Suprapubic skin (tissue), 4 donors: Measurements from ENCODE around the gene OGFOD1. TPM values are rescaled to one million over a fixed set of nuclear protein-coding genes. Genes with fewer than 3 reads are reported as not detected.

Experiments used
- DNase-seq, 2 donors: peaks; one replicate each; pipeline ENCODE4 v3.0.0-alpha.2; 2019; ENCODE audit warnings: low spot score in 2 of 2
- H3K27ac ChIP-seq: fragments of 200-600 bp; sonication (generic); one replicate; pipeline ENCODE4 v1.5.1; 2019
- H3K27me3 ChIP-seq: fragments of 200-600 bp; sonication (generic); one replicate; pipeline ENCODE4 v1.5.1; 2019
- H3K36me3 ChIP-seq: fragments of 200-600 bp; sonication (generic); one replicate; pipeline ENCODE4 v1.5.1; 2019
- H3K4me1 ChIP-seq: fragments of 200-600 bp; sonication (generic); one replicate; pipeline ENCODE4 v1.5.1; 2019
- H3K4me3 ChIP-seq: fragments of 200-600 bp; sonication (generic); one replicate; pipeline ENCODE4 v1.5.1; 2019; ENCODE audit warnings: mild to moderate bottlenecking
- H3K9me3 ChIP-seq: fragments of 200-600 bp; sonication (generic); one replicate; pipeline ENCODE4 v1.5.1; 2019
- EP300 ChIP-seq: sonication (generic); formaldehyde crosslinking; IDR thresholded peaks from one replicate; pipeline ENCODE4 v1.6.1; 2017; ENCODE audit warnings: antibody characterized with exemption
- POLR2A ChIP-seq, 2 donors: fragments of 450-650 bp; IDR thresholded peaks; one replicate each; pipeline ENCODE4 v1.6.1; 2017; ENCODE audit warnings: antibody characterized with exemption in 2 of 2, mild to moderate bottlenecking in 2 of 2, moderate library complexity in 2 of 2
- POLR2AphosphoS5 ChIP-seq, 3 donors: sonication (generic); formaldehyde crosslinking; IDR thresholded peaks; one replicate each; pipeline ENCODE4 v1.6.1; 2017; ENCODE audit warnings: antibody characterized with exemption in 3 of 3
- WGBS: methylation state at CpG from one replicate; pipeline ENCODE4 v1.1.5; 2018; 5-methylcytosine and 5-hydroxymethylcytosine counted together
- total RNA-seq, 4 donors: library from RNA; depleted of rRNA; stranded (reverse); fragments of >200 nt; gene quantifications; one replicate each; pipeline ENCODE4 v1.1.0, GENCODE V29; 2016
- TF ChIP-seq, protein P1 (sequence below), 2 donors: fragments of 200-600 bp in 1 of 2; fragments of 450-650 bp in 1 of 2; sonication (generic) in 1 of 2; IDR thresholded peaks; one replicate each; pipeline ENCODE4 v1.5.1; 2016 to 2019; ENCODE audit warnings: antibody characterized with exemption in 2 of 2, mild to moderate bottlenecking in 1 of 2, moderate library complexity in 1 of 2

OGFOD1 gene
- total RNA-seq, 4 donors from 2014 or later: 23.8 to 31.9 (median 25.8) TPM

GRCh38 chr16:56462064-56462796, 10.9 kb downstream of the OGFOD1 start:
- Histone ChIP-seq H3K36me3 (peaks cover 79% of the 10 kb centered on the region), H3K4me1 (no peaks in the 10 kb centered on the region), H3K9me3 (no peaks in the 10 kb centered on the region), H3K27ac (no peak overlapping the region), H3K27me3 (no peaks in the 10 kb centered on the region), H3K4me3 (no peak overlapping the region)
- 85% methylated on average over 3 of the region's 3 CpGs for WGBS
- TF ChIP-seq POLR2A (IDR thresholded peaks at IDR 0.05) (no peak), EP300 (no peak), POLR2AphosphoS5 (IDR thresholded peaks at IDR 0.05) (no peak)
- TF ChIP-seq, protein P1, sequence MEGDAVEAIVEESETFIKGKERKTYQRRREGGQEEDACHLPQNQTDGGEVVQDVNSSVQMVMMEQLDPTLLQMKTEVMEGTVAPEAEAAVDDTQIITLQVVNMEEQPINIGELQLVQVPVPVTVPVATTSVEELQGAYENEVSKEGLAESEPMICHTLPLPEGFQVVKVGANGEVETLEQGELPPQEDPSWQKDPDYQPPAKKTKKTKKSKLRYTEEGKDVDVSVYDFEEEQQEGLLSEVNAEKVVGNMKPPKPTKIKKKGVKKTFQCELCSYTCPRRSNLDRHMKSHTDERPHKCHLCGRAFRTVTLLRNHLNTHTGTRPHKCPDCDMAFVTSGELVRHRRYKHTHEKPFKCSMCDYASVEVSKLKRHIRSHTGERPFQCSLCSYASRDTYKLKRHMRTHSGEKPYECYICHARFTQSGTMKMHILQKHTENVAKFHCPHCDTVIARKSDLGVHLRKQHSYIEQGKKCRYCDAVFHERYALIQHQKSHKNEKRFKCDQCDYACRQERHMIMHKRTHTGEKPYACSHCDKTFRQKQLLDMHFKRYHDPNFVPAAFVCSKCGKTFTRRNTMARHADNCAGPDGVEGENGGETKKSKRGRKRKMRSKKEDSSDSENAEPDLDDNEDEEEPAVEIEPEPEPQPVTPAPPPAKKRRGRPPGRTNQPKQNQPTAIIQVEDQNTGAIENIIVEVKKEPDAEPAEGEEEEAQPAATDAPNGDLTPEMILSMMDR (IDR thresholded peaks at IDR 0.05): no peak
- DNase-seq: no peak

- no peaks in the 10 kb centered on the region for H3K4me1 ChIP-seq
- H3K36me3 ChIP-seq: peaks cover 82% of the 10 kb centered on the region
- no peaks in the 10 kb centered on the region for H3K9me3 ChIP-seq
- no peak for DNase-seq
- H3K27me3 ChIP-seq: no peaks in the 10 kb centered on the region
- WGBS: 92% methylated on average over 6 of the region's 6 CpGs
- TF ChIP-seq POLR2AphosphoS5 (IDR thresholded peaks at IDR 0.05) (no peak), EP300 (no peak), POLR2A (IDR thresholded peaks at IDR 0.05) (no peak)
- TF ChIP-seq, protein P1 (IDR thresholded peaks at IDR 0.05): no peak
- H3K4me3 ChIP-seq: no peak overlapping the region
- no peak overlapping the region for H3K27ac ChIP-seq
These were observed 11.8 kb downstream of the OGFOD1 start for GRCh38 chr16:56463153-56463552.

DNA sequence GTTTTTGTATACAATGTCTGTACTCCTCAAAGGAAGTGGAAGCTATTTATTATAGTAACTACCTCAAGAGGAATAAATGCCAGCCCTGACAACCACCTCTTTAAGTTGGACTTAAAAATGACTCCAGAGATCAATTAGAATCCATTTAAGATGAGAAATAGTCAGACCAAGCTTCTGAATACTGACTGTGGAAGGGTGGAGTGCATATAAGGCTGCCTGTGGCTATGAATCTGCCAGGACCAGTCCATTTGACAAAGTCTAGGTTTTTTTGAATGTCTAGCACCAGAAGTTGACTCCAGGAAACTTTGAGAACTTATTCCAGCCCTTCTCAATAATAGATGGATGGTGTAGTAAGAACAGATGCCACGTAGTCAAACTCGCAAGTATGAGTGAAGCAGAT, 15.0 kb downstream of the OGFOD1 start:
- H3K36me3 ChIP-seq: peaks cover 88% of the 10 kb centered on the region

DNA sequence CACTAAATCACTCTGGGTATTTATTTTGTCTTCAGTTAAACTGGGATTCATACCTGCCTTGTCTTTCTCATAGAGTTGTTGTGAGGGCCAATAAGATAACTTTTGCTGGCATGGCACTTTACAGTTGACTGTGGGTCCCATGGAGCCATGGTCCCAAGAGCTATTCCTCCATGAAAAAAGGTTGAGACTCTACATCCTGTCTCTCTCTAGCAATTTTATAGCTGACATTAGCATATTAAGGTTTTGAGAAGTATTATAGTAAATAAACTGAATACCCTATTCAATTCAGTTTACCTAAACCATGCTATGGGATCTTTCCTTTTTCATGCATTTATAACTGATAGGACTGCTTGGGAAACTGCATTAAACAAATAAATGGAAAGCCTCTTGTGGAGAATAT, 17.4 kb downstream of the OGFOD1 start:
- no peaks in the 10 kb centered on the region for H3K9me3 ChIP-seq
- no peak for DNase-seq
- peaks cover 94% of the 10 kb centered on the region for H3K36me3 ChIP-seq
- H3K27me3 ChIP-seq: no peaks in the 10 kb centered on the region
- H3K4me1 ChIP-seq: peaks cover 9% of the 10 kb centered on the region
- no peak for TF ChIP-seq POLR2AphosphoS5 (IDR thresholded peaks at IDR 0.05)
- TF ChIP-seq POLR2A (IDR thresholded peaks at IDR 0.05): no peak
- no peak for TF ChIP-seq EP300
- TF ChIP-seq, protein P1 (IDR thresholded peaks at IDR 0.05): no peak
- H3K27ac ChIP-seq: no peak overlapping the region
- no peak overlapping the region for H3K4me3 ChIP-seq

More for the DNA sequence above, 15.0 kb downstream of the OGFOD1 start:
- WGBS: 90% methylated on average over 2 of the region's 2 CpGs
- no peak overlapping the region for H3K27ac ChIP-seq
- TF ChIP-seq, protein P1 (IDR thresholded peaks at IDR 0.05): no peak
- no peak for TF ChIP-seq POLR2AphosphoS5 (IDR thresholded peaks at IDR 0.05)
- no peak for TF ChIP-seq EP300
- TF ChIP-seq POLR2A (IDR thresholded peaks at IDR 0.05): no peak
- H3K9me3 ChIP-seq: no peaks in the 10 kb centered on the region
- H3K27me3 ChIP-seq: no peaks in the 10 kb centered on the region
- peaks cover 9% of the 10 kb centered on the region for H3K4me1 ChIP-seq
- DNase-seq: no peak
- H3K4me3 ChIP-seq: no peak overlapping the region

- no peaks in the 10 kb centered on the region for H3K27me3 ChIP-seq
- DNase-seq: no peak
- 81% methylated on average over 7 of the region's 7 CpGs for WGBS
- no peak overlapping the region for H3K27ac ChIP-seq
- H3K36me3 ChIP-seq: peaks cover 91% of the 10 kb centered on the region
- TF ChIP-seq, protein P1 (IDR thresholded peaks at IDR 0.05): no peak
- no peak for TF ChIP-seq POLR2AphosphoS5 (IDR thresholded peaks at IDR 0.05)
- TF ChIP-seq POLR2A (IDR thresholded peaks at IDR 0.05): no peak
- TF ChIP-seq EP300: no peak
- no peaks in the 10 kb centered on the region for H3K9me3 ChIP-seq
- H3K4me1 ChIP-seq: peaks cover 9% of the 10 kb centered on the region
- no peak overlapping the region for H3K4me3 ChIP-seq
These were observed 18.4 kb downstream of the OGFOD1 start for GRCh38 chr16:56469748-56470147.
